Lower leg skin (tissue), 4 donors: ENCODE measurements around the gene PRIM2. TPM values are rescaled to one million over a fixed set of nuclear protein-coding genes. Genes with fewer than 3 reads are reported as not detected.
"Not testable (repeated sequence)": the region's sequence is repeated elsewhere in the genome, so short reads cannot be mapped to it uniquely, and the experiment has no call there.

ENCODE experiments used
- DNase-seq, 2 donors: peaks; one replicate each; pipeline ENCODE4 v3.0.0-alpha.2; 2019; ENCODE audit warnings: low spot score in 2 of 2
- H3K4me3 ChIP-seq: fragments of 200-600 bp; sonication (generic); 2 replicates; pipeline ENCODE4 v1.5.1; 2017; ENCODE audit warnings: mild to moderate bottlenecking, low read depth; ENCODE audit not compliant: poor library complexity, severe bottlenecking
- CTCF ChIP-seq, 3 donors: fragments of 450-650 bp; IDR thresholded peaks; one replicate each; pipeline ENCODE4 v1.5.1; 2016; ENCODE audit warnings: antibody characterized with exemption in 3 of 3, mild to moderate bottlenecking in 3 of 3, moderate library complexity in 2 of 3
- POLR2A ChIP-seq, 2 donors: fragments of 450-650 bp; IDR thresholded peaks; one replicate each; pipeline ENCODE4 v1.6.1; 2016 to 2017; ENCODE audit warnings: antibody characterized with exemption in 2 of 2, mild to moderate bottlenecking in 1 of 2, moderate library complexity in 1 of 2
- WGBS, 2 donors: methylation state at CpG; one replicate each; pipeline ENCODE4 v1.1.5; 2018; 5-methylcytosine and 5-hydroxymethylcytosine counted together
- intact Hi-C: fragments of 100-400 bp; cut with DNase I; formaldehyde crosslinking; loops from one replicate; pipeline ENCODE4 v1.15.0; 2023; ENCODE audit warnings: low total_unique reads
- total RNA-seq, 4 donors: library from RNA; depleted of rRNA; stranded (reverse); fragments of >200 nt; gene quantifications; one replicate each; pipeline ENCODE4 v1.1.0, GENCODE V29; 2016

PRIM2 gene
- total RNA-seq, 4 donors from 2014 or later = 6.4 to 9.7 (median 6.7) TPM

- no peak for DNase-seq
- TF ChIP-seq CTCF (IDR thresholded peaks at IDR 0.05) (no peak), POLR2A (IDR thresholded peaks at IDR 0.05) (no peak)
- intact Hi-C loops = no loop called here
- no peak overlapping the region for H3K4me3 ChIP-seq
Observed at GRCh38 chr6:57421503-57421902, 104.1 kb downstream of the PRIM2 start.

- intact Hi-C loops = no loop called here
- H3K4me3 ChIP-seq = no peak overlapping the region
- WGBS, 2 donors = 85 to 86% methylated on average over 5 of the region's 5 CpGs
- TF ChIP-seq POLR2A (IDR thresholded peaks at IDR 0.05) (no peak), CTCF (IDR thresholded peaks at IDR 0.05) (no peak)
- DNase-seq = no peak
Observed at GRCh38 chr6:57423468-57423867, 106.0 kb downstream of the PRIM2 start.

GRCh38 chr6:57431742-57432141 is 114.3 kb downstream of the PRIM2 start:
- intact Hi-C loops, H3K4me3 ChIP-seq, DNase-seq: not testable (repeated sequence)

- intact Hi-C loops = no loop called here
- no peak overlapping the region for H3K4me3 ChIP-seq
- DNase-seq = no peak
- WGBS, 2 donors = 63 to 68% methylated on average over 2 of the region's 2 CpGs
- TF ChIP-seq CTCF (IDR thresholded peaks at IDR 0.05) (no peak), POLR2A (IDR thresholded peaks at IDR 0.05) (no peak)
Observed at GRCh38 chr6:57432157-57432556, 114.7 kb downstream of the PRIM2 start.

- no peak for TF ChIP-seq CTCF (IDR thresholded peaks at IDR 0.05)
- TF ChIP-seq POLR2A (IDR thresholded peaks at IDR 0.05) = no peak
- no peak overlapping the region for H3K4me3 ChIP-seq
- 74 to 75% methylated on average over 4 of the region's 4 CpGs for WGBS, 2 donors
- intact Hi-C loops = no loop called here
- DNase-seq = no peak
Observed at GRCh38 chr6:57432919-57433684, 115.7 kb downstream of the PRIM2 start.

- H3K4me3 ChIP-seq, intact Hi-C loops, DNase-seq: not testable (repeated sequence)
- WGBS, 2 donors = 96 to 98% methylated on average over 9 of the region's 9 CpGs
Observed at GRCh38 chr6:57433790-57434189, 116.4 kb downstream of the PRIM2 start.

GRCh38 chr6:57434944-57435343 is 117.5 kb downstream of the PRIM2 start:
- intact Hi-C loops = loop anchor here (5.0 kb wide), 1 partner anchor 798 kb away; no protein-coding TSS in a partner anchor
- TF ChIP-seq CTCF (IDR thresholded peaks at IDR 0.05) (no peak), POLR2A (IDR thresholded peaks at IDR 0.05) (no peak)
- no peak for DNase-seq
- H3K4me3 ChIP-seq = no peak overlapping the region
- WGBS, 2 donors = 93 to 99% methylated on average over 4 of the region's 4 CpGs
